GM21367 (cell line): Measurements from ENCODE around the gene GNLY.
"Not testable (repeated sequence)": the region's sequence is repeated elsewhere in the genome, so short reads cannot be mapped to it uniquely, and the experiment has no call there.

ENCODE experiments used
- ATAC-seq: cut with Tn5 transposase; IDR thresholded peaks from one replicate; pipeline ENCODE4 v1.9.1; 2021; ENCODE audit not compliant: unreplicated experiment

The GNLY gene

GRCh38 chr2:85707304-85707703, 13.1 kb downstream of the GNLY start:
- ATAC-seq = peak; percentile 60

- no peak for ATAC-seq
These were observed 14.5 kb downstream of the GNLY start for GRCh38 chr2:85708641-85709040.

- ATAC-seq = no peak
These were observed 15.2 kb downstream of the GNLY start for GRCh38 chr2:85709401-85709811.

DNA sequence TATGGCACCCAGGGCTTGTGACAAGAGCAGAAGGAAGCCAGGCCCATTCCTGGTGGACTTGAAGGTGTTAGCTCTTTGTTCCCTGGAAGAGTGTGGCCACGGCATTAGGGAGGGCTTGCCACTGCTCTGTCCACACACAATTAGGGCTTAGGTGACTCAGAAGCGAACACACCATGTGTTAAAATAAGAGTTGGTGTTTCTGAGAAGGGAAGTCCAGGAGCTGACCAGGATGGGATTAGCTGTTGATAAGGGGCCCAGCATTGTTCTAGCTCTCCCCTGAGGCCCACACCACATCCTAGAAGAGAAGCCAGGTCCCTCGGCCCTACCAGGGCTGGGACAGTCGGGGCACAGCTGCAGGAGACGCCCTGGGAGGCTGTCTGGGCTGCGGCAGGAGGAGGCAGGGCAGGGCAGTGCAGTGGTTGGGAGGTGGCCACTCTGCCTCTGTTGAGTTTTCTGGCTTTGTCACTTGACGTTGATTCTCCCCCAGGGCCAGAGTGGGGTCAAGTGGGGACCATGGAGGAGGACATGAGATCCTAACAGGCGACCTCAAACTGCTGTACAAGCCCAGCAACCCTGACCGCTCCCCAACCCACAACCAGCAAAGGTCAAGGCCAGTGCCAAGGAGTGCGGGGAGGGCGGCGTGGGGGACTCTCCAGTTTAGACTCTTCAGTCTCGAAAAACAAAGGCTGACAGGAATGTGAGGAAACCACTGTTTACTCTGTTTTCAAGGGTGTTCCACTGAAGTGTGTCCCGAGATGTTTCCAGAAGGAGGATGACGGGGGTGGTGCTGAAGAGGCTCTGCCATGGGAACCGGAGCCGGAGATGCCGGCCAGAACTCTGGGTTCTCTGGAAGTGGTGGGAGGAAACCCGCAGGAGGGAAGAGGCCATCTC, 16.8 kb downstream of the GNLY start:
- ATAC-seq = no peak

DNA sequence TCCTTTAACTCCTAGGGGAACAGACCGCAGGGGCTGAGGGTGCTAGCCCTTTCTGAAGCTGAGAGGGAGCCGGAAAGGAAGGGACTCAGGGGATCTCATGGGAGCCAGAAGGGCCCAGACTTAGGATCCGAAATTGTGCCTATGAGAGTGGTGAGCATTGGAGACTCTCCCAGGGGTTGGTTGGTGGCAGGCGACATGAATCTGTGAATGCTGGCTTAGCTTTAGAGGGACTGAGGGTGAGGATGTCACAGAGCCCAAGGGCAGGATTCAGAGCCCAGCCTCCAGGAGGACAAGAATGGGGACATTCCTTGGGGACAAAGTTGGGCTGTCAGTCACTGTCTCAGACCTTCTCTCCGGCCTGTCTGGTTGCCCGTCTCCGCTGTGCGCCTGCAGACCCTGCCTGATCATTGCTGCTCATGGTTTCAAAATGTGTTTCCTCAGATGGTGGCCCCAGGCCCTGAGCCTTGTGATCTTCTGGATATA, 17.5 kb downstream of the GNLY start:
- ATAC-seq = no peak

DNA sequence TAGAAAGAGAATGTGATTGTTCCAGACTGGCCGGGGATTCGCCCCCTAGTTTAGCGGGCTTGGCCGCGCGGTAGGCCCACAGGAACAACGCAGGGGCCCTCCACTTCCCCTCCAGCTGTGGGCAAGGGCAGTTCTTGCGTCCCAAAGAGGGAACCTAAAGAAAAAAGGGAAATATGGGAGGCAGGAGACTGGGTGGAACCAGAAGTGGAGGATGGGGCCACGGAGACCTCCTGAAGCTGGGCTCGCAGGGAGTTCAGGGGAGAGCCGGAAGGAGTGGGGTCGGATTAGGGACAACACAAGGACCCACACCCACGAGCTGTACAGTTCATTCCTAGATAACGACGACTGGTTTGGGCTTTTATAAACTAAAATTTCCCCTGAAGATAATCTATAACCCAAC, 18.2 kb downstream of the GNLY start:
- ATAC-seq = no peak

- ATAC-seq = no peak
These were observed 18.9 kb downstream of the GNLY start for GRCh38 chr2:85712849-85713612.

DNA sequence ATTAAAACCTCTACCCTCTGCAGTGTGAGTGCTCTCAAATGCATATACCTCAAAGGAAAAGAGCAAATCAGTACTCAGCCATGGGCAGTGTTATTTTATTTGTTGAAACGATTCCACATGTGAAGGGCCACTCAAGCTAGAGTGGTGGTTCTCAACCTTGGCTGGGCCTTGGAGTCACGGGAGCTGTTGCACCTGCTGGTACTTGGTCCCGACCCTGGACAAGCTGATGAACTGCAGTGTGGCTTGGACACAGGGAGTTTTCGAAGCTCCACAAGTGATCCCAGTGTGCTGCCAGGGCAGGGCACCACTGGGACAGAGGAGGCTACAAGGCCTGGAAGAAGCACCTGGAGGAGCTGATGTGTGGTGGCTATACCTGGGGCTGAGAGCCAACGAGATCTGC, 19.7 kb downstream of the GNLY start:
- ATAC-seq = no peak

DNA sequence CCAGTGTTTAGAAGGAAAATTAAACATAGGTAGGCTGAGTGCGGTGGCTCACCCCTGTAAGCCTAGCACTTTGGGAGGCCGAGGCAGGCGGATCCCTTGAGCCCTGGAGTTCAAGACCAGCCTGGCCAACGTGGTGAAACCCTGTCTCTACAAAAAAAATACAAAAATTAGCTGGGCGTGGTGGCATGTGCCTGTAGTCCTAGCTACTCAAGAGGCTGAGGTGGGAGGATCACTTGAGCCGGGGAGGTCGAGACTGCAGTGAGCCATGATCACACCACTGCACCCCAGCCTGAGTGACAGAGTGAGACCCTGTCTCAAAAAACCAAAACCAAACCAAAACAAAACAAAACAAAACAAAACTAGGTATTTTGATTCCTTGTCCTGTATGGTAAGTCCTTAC, 20.3 kb downstream of the GNLY start:
- ATAC-seq = not testable (repeated sequence)

GRCh38 chr2:85714841-85715240, 20.7 kb downstream of the GNLY start:
- no peak for ATAC-seq

- ATAC-seq = no peak
These were observed 22.3 kb downstream of the GNLY start for GRCh38 chr2:85716346-85716914.

DNA sequence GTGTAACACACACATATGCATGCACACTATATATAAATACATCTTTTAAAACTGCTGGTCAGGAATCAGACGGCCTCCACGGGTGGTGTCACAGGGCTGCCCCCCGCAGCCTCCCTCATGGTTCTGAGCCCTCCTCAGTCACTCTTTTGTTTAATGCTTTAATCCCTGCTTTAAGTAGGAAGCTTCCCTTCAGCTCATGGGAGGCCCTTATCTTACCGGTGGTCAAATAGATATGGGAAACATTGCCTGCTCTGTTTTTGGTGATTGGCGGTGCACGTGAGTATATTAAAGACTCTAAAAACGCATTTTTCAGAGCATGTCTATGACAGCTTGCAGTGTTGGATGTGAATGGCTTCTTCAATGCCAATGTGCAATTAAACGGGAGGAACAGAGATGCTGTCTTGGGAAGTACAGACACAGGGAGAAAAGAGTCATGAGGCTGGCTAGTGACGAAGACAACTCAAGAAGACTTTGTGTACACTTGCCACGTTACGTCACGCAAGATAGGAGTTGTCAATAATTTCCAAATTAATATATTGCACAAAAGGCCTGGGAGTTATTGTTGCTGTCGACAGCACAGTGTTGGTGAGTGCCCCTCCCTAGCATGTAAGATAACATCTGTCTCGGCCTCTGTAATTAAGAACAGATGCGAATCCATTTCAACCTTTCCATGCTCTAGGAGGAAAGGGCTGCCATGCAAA, 23.3 kb downstream of the GNLY start:
- no peak for ATAC-seq

DNA sequence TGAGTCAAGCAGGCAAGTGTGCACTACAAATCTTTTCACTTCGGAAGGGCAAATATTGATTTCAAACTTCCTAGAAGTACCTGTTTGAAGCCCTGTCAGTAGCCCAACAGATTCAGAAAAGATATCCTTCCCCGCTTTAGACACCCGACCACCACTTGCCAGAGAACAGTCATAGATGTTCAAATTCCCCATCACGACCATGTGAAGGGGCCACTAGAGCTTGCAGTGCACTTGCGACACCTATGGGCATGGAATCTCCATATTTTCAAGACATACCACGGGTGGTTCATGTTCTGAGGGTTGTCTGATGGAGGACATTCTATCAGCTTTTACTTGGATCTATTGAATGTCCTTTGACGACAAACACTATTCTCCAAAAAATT, 23.8 kb downstream of the GNLY start:
- no peak for ATAC-seq

DNA sequence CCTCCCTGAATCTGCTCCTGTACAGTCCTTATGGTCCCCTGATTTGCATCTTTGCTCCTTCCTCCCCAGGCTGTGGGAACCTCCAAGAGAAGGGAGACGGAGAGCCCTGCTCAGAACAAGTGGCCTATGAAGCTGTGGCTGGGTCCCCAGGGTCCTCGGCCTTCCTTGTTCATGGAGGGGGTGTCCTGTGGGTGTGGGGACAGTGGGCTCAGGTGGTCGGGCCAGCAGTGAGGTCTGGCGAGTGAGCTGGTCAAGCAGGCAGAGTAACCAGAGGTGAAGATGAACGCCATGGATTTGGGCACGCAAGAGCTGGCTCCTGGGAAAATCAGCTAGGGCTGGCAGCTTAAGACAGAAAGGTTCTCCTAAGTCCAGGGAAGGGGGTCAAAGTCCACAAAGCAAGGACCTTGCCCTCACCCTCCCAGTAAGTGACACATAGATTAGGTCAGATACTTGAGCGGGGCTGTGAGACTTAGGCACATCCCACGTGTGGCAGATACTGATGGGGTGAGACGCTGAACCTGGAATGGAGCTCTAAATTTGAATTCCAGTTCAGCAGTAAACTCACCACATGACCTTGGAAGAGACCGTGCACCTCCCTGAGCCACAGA, 24.8 kb downstream of the GNLY start:
- ATAC-seq = no peak

- no peak for ATAC-seq
These were observed 25.6 kb downstream of the GNLY start for GRCh38 chr2:85719609-85720240.

- no peak for ATAC-seq
These were observed 26.4 kb downstream of the GNLY start for GRCh38 chr2:85720533-85720932.

DNA sequence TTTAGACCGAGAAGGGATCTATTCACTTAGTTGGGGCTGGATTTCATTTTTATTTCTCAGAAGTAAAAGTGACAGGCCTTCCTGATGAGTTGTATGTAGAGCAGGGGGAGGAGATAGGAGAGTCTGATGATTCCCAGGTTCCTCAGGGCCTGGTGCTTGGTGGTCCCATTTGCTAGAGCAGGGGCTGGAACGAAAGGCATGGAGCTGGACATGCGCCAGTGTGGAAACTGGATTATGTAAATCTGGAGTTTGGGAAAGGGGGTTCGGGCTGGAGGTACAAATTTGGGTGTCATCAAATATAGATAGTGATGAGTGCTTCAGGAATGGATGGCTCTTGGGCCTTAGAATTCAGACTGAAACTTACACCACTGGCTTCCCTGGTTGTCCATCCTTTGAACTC, 27.5 kb downstream of the GNLY start:
- no peak for ATAC-seq

GRCh38 chr2:85722519-85722918, 28.4 kb downstream of the GNLY start:
- ATAC-seq = no peak

GRCh38 chr2:85723707-85724360, 29.7 kb downstream of the GNLY start:
- no peak for ATAC-seq

DNA sequence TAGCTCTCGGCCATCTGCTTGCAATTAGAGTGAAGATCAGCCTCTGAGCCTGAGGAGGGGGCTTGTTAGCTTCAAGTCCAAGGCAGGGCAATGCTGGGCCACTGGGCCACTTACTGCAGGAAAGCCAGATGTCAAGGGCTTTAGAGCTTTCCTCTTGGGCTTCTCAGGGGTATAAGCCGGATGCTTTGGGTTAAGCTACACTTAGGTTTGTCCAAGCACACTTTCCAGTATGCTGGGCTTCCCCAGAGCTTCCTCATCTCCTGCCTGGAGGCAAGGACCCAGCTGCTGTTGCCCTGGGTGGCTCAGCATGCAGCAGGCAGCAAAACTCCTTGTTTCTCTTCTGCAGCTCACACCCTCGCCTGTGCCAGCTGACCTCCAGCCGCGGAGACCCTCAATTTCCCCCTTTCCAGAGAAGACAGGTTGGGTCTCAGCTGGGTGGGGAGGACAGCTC, 30.6 kb downstream of the GNLY start:
- no peak for ATAC-seq
